Stimulated activated CD4-positive, alpha-beta T cell treated with anti-CD3 and anti-CD28 coated beads, TNF-alpha, amount 100 ng/mL, for 24 hours (primary cell): ENCODE data around the gene HEATR9.

Source experiments
- DNase-seq, 3 experiments: peaks; one replicate each; pipeline ENCODE4 v3.0.0-alpha.2; 2020; ENCODE audit warnings: low read depth in 3 of 3

HEATR9 gene

GRCh38 chr17:35894206-35894605 is 25.5 kb upstream of the HEATR9 start:
- no peak for DNase-seq

DNA sequence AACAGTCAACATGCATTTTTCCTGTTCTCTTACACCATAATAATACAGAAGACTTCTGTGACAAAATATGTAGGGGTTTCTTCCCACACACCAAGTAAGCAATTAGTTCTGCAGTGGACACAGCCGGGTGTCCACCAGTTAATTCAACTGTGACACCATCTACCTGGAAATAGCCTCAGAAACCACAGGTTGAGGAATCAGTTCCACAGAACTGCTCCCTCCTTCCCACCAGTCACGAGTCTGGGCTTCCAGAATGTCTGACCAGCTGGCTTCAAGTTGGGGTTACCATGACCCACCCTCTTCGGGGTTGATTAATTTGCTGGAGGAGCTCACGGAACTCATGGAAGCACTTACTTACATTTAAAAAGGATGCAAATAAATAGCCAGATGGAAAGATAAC is 25.1 kb upstream of the HEATR9 start:
- no peak for DNase-seq

DNA sequence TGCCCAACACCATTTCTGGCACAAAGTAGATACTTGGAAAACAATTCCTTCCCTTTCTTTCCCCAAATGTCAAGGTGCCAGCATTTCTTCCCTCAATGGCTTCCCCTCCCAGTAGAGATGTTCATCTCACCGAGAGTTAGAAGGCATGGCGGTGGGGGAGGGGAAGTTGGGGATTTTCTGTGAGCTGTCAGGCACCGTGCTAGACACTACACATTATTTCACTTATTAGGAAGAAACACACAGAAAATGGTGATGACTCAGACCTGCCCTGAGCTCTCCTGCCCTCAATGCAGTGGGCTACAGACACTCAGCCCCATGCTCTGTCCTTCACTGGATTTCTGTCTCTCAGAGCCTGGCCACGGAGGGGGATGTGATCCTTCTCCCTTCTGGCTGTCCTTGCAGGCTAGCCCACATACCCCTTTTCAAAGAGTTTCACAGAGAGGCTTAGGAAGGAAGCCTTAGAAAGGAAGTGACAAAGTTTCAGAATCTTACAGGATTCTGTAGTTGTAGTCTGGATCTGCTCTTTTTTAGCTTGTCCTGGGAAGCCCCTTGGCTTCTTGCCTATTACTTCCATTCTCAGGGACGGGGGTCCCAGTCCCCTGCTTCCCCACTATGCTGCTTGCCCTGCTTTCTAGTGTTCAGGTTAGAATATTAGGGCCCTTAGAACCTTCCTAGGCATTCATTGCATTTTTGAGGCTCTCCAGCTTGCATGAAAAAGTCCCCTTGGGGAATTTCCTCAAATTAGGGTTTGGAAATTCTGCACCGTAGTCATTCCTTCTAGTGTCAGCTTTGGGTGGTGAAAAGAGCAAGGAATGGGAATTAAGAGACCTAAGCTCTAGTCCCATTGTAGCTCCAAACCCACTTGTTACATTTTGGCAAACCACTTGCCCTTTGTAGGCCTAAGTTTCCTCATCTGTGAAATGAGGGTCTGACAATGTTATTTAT is 23.7 kb upstream of the HEATR9 start:
- DNase-seq, result peak in 1 of 3 experiments; percentile 61

DNA sequence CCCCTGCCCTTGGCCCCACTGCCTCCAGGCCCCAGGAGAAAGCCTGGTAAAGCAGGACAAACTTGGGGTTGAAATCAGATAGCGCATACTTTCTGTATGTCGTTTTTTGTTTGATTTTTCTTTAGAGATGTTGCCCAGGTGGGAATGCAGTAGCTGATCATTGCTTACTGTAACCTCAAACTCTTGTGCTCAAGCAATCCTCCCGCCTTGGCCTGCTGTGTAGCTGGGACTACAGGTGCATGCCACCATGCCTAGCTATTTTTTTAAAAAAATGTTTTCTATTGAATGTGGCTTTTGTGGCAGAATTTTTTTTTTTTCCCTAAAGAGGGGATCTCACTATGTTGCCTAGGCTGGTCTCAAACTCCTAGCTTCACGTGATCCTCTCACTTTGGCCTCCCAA is 22.6 kb upstream of the HEATR9 start:
- no peak for DNase-seq

- no peak for DNase-seq
Measured at GRCh38 chr17:35890774-35891155, 22.1 kb upstream of the HEATR9 start.

DNA sequence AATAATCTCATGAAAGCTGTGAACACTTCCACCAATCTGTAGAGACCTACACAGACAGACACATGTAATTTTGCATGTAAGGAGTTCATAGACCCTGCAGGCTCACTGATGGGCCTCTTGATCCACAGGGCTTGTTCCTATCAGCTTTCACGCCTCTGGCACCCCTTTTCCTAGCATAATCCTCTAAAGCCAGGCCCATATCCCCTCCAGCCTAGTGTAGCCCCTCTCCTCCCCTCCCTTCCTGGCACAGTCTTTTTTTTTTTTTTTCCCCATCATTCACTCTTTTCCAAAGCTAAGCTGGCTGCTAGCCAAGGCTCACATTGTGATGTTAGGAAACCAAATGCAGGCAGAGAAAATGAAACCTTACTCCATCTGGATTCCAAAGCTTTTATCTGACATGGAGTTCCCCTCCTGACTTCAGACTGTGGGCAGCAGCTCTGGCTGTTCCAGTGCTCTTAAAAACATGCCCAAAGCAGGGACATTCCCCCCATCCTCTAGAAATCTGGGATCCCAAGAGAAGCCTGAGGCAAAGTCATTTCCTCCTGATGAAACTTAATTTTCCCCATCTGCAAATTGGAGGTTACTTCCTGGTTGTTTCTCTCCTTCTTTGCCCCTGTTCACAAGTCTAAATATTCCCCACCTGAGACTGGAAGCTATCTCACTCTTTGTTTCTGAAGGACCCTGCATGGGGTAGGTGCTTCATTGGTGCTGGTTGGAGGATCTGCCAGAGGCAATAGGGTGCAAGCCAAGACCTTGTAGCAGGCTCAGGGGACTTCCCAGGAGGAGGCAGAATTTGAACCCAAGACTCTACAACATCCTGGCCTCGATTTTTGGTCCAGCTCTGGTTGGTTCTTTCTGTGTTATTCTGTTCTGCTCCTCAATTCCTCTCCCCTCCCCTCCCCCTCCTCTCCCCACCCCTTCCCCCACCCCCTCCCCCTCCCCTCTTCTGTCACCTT is 21.4 kb upstream of the HEATR9 start:
- no peak for DNase-seq

DNA sequence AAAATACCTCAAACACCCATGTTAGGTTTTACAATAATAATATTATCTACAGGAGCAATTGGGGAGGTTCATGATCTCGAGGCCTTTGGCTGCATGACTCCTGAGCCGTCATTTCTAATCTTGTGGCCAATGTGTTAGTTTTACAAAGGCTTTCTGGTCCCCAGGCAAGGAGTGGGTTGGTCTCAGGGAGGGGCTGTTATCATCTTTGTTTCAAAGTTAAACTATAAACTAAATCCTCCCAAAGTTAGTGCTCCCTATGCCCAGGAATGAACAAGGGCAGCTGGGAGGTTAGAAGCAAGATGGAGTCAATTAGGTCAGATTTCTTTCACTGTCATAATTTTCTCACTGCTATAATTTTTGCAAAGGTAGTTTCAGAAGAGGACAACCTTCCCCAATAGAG is 20.6 kb upstream of the HEATR9 start:
- DNase-seq, result no peak

DNA sequence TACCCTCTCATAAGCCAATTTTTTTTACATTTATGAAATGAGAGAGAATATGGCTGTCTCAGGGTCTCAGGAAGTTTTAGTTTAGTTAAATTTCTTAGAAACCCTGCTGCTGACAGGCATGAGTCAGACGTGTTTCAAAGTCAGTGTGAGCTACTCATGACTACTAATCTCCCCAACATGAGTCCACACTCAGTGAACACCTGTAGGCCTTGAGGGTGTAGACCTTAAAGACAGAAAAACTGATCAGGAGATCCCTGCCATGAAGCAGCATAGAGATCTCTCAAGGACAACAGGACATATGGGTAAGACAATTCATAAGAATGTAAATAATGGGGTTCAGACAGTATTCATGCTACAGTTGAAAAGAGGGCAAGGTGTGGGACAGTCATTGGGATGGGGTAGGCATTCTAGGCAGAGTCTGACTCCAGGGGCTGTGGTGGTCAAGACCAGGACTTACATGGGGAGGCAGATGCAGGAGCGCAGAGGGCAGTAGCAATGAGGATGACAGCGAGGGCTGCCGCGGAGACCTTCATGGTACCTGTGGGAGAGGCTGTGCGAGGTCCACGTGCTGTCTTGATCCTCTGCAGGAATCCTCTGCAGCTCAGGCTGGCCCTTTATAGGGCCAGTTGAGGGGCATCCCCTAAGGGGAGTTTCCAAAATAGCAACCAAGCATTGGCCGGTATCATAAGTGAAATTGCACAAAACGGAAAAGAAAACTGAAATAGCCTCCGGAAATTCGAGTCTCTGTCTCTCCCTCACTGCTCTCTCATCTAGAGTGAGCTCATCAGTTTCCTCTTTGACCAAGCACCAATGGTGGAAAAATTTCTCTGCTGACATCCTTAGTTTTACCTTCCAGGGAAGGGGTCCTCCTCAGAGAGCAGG is 11.3 kb upstream of the HEATR9 start, which contains the start of gene CCL5:
TSS of gene CCL5 (minus strand) at position 588 of the 882 bp plus-strand sequence.
- peak in 1 of 3 experiments; percentile 19 for DNase-seq

DNA sequence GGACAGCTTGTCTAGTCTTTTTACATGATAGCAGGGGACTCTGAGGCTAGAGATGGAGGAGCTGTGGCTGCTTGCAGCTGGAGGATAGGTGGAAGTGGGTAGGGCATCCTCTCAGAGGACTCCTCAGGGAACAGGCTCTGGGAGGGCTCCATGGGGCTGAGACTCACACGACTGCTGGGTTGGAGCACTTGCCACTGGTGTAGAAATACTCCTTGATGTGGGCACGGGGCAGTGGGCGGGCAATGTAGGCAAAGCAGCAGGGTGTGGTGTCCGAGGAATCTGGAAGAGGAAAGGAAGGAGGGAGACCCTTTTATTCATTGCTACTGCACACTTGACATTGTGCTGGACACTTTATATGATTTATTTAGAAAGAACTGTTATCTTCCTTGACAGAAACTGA is 9.7 kb upstream of the HEATR9 start:
- no peak for DNase-seq

DNA sequence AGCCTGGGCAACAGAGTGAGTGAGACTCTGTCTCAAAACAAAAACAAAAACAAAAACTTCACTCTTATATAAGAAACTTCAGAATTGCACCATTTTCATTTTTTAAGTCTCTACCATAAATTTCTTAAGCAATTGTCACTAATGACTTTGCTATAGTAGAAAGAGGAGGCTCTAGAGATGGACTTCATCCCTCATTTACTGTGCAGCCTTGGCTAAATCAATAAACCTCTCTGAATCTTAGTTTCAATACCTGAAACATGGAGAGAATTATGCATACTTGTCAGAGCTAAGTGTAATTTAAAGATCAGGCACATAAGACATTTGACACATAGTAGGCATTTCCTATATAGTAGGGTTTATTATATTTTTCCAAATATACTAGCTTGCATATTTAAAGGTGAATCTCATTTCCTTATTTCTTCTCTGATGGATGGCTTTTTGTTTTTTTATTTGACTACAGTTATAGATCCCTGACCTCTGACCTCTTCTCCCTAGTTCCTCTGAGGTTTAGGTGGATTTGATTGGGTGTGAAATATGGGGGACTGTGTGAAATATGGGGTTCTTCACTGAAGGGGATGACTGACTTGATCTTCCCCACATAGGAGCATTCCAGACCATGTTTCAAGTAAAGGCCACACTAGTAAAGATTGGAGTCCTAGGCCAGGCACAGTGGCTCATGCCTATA is 8.8 kb upstream of the HEATR9 start:
- no peak for DNase-seq

- no peak for DNase-seq
Measured at GRCh38 chr17:35876534-35876933, 7.8 kb upstream of the HEATR9 start.

- DNase-seq, result no peak
Measured at GRCh38 chr17:35875800-35876139, 7.1 kb upstream of the HEATR9 start.

- no peak for DNase-seq
Measured at GRCh38 chr17:35875072-35875799, 6.5 kb upstream of the HEATR9 start.

DNA sequence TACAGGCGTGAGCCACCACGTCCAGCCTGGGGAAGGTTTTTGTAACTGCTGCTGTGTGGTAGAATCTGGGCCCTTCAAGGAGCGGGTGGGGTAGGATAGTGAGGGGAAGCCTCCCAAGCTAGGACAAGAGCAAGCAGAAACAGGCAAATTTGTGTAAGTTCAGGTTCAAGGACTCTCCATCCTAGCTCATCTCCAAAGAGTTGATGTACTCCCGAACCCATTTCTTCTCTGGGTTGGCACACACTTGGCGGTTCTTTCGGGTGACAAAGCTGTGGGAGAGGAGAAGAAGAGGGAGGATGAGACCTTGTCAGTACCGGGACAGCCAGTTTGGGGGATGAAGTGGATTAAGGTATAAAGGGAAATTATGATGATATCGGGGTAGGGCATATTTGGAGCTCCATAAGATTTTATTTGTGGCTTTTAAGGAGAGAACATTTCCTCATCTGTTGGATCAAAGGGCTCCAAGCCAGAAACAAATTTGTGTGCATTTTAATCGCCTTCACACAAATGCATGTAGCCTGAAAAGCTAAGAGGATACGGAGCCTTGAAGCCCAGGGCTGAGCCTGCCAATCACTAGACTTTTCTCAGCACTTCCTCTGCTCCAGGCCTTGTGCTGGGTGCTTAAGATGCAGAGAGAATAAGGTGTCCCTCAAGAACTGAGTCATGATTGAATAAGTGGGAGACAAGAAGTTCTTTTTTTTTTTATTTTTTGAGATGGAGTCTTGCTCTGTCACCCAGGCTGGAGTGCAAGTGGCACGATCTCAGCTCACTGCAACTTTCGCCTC is 3.7 kb upstream of the HEATR9 start:
- DNase-seq, result no peak

DNA sequence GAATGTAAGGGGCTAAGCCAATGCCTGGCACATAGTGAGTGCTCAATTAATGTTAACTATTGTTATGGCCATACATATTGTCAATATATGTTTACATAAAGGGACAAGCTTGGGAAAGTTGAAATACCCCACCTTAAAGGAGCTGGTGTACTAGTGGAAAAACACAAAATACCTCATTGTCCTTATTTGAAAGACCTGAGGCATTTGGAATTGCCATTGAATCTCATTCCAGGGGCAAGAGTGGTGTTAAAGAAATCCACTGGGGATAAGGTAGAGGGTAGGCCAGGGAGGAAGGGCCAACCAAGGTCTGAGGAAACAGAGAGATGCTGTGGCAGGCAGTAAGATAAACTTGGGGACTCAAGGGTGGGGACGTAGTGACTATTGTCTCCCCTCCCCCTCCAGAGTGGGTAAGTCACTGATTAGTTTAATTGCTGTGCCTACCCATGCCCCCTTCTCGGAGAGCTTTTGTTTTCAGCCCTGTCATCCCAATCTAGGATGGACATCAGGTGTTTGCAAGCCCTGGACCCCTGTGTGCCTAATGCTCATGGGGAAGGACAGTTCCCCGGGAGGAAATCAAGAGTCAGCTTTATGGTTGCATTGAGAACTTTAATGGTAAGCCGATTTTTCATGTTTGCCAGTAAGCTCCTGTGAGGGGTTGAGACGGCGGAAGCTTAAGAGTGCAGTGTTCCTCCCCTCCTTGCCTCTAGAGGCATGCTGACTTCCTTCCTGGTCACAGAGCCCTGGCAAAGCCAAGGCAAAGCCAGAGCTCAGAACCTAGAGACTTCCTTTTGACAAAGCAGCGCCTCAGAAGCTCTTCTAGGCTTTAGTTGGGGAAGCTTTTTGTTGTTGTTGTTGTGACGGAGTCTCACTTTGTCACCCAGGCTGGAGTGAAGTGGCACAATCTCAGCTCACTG is 2.5 kb upstream of the HEATR9 start:
- no peak for DNase-seq

GRCh38 chr17:35867574-35867973 is 1.1 kb downstream of the HEATR9 start:
- no peak for DNase-seq

DNA sequence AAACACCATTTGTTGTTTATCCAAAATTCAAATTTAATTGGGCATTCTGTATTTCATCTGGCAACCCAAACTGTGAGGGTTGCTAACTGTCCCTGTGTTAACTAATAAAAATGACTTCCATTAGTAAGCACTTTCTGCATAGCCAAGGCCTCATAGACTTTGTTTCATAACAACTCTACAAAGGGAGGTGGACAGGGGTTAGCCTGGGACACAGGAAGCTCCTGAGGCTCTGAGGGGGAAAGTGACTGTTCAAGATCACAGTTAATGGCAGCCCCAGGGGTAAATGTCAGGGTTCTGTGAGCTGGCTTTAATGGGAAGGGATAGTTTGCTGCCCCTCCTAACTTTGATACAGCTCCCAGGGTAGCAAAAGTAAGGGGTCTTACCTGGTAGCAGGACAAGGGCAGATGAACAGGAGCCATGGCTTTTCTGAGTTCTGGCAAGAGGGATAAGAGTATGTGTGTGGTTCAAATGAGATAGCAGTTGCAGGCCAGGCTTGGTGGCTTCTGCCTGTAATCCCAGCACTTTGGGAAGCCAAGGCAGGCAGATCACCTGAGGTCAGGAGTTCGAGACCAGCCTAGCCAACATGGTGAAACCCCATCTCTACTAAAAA is 2.2 kb downstream of the HEATR9 start:
- DNase-seq, result no peak
